Upper lobe of left lung (tissue), 6 donors: ENCODE data around the gene ASIC2. TPM values are rescaled to one million over a fixed set of nuclear protein-coding genes. Genes with fewer than 3 reads are reported as not detected.

ENCODE experiments used
- ATAC-seq, 2 donors: fragments of 200-7000 bp; cut with Tn5 transposase; one replicate each; pipeline ENCODE4 v1.9.1; 2022; ENCODE audit warnings: mild to moderate bottlenecking in 2 of 2, moderate library complexity in 2 of 2; ENCODE audit not compliant: low FRiP score in 2 of 2
- DNase-seq, 2 donors: peaks; one replicate each; pipeline ENCODE4 v3.0.0-alpha.2; 2019 to 2020
- H3K27ac ChIP-seq, 4 donors: fragments of 200-600 bp; sonication (generic); one replicate each; pipeline ENCODE4 v1.5.1; 2016 to 2019
- H3K27me3 ChIP-seq, 4 donors: fragments of 200-600 bp; sonication (generic); one replicate each; pipeline ENCODE4 v1.5.1; 2017 to 2019
- H3K36me3 ChIP-seq, 4 donors: fragments of 200-600 bp; sonication (generic); one replicate each; pipeline ENCODE4 v1.5.1; 2016 to 2019
- H3K4me1 ChIP-seq, 4 donors: fragments of 200-600 bp; sonication (generic); one replicate each; pipeline ENCODE4 v1.5.1; 2018 to 2019
- H3K4me3 ChIP-seq, 4 donors: fragments of 200-600 bp; sonication (generic); one replicate each; pipeline ENCODE4 v1.5.1; 2017 to 2019; ENCODE audit warnings: mild to moderate bottlenecking in 2 of 4, moderate library complexity in 1 of 4
- H3K9me3 ChIP-seq, 4 donors: fragments of 200-600 bp; sonication (generic); one replicate each; pipeline ENCODE4 v1.5.1; 2018 to 2019
- CTCF ChIP-seq, 6 experiments: fragments of 450-650 bp in 4 of 6; fragments of 200-600 bp in 2 of 6; sonication (generic) in 2 of 6; IDR thresholded peaks; one replicate each; pipeline ENCODE4 v1.5.1; 2016 to 2019; ENCODE audit warnings: antibody characterized with exemption in 6 of 6
- EP300 ChIP-seq, 4 donors: sonication (generic); formaldehyde crosslinking; IDR thresholded peaks; one replicate each; pipeline ENCODE4 v1.5.1; 2017; ENCODE audit warnings: antibody characterized with exemption in 4 of 4, control low read depth in 2 of 4
- POLR2A ChIP-seq, 4 donors: fragments of 450-650 bp; IDR thresholded peaks; one replicate each; pipeline ENCODE4 v1.5.1; 2016 to 2017; ENCODE audit warnings: antibody characterized with exemption in 4 of 4, mild to moderate bottlenecking in 2 of 4
- POLR2AphosphoS5 ChIP-seq, 2 donors: sonication (generic); formaldehyde crosslinking; IDR thresholded peaks; one replicate each; pipeline ENCODE4 v1.5.1; 2017; ENCODE audit warnings: antibody characterized with exemption in 2 of 2
- WGBS, 2 donors: methylation state at CpG; one replicate each; pipeline ENCODE4 v1.1.5; 2017 to 2018; 5-methylcytosine and 5-hydroxymethylcytosine counted together
- total RNA-seq, 6 donors: library from RNA; depleted of rRNA in 4 of 6; stranded (reverse); fragments of >200 nt in 4 of 6; gene quantifications; one replicate each; pipeline versions ENCODE4 v1.1.0 to v1.2.1, GENCODE V29; 2016 to 2021
- donor health status: DM: no; HTN: no; CAD: no; lungs with moderate emphysema.
- donor health status: DM: no; HTN: yes; CAD: no; lungs with severe emphysema.

The ASIC2 gene
- total RNA-seq, 6 donors from 2014 or later, result 0.17 TPM; not detected in 5

DNA sequence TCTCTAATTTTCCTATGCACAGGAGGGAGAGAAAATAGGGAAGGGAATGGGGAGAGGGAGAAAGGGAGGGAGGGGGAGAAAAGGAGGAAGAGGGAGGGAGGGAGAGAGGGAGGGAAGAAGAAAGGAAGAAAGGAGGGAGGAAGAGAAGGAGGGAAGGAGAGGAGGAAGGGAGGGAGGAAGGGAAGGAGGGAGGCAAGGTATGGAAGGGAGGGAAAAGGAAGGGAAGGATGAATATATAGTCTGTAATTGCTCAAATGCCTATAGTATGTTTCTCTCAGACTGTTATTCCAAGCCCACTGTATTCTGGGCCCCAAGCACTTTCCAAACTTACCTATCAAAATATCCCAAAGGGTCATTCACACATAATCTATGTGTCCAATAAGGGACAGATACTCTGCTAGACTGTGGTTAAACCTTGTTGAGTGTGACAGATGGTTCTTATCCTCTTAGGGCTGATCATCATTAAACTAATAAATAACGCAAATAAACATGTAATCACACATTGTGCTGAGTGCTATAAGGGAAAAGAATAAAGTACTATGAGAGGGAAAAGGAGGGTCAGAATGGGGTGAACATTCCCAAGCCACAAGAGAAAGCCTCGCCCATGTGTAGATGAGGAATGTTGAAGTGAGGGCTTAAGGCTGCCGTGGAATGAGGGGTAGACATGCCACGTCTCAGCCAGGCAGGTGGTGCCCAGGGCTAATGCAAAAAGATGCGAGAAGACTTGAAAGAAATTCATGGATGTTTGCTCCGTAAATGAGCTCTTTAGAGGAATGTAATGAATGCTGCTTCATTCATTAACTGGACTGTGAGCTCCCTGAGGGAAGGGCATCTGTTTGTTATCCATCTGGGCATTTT lies 30.6 kb downstream of the ASIC2 start:
- H3K27me3 ChIP-seq, result no peaks in the 10 kb centered on the region
- no peak for ATAC-seq
- 63 to 67% methylated on average over 6 of the region's 6 CpGs for WGBS, 2 donors

GRCh38 chr17:33261820-33262219 lies 31.3 kb downstream of the ASIC2 start:
- Histone ChIP-seq H3K4me3 (no peak overlapping the region), H3K9me3 (no peaks in the 10 kb centered on the region), H3K27me3 (no peaks in the 10 kb centered on the region), H3K27ac (no peak overlapping the region), H3K36me3 (no peaks in the 10 kb centered on the region), H3K4me1 (no peaks in the 10 kb centered on the region)
- WGBS, 2 donors, result 73 to 90% methylated on average over 7 to 10 of the region's 10 CpGs
- DNase-seq (peak in 1 of 2 donors; percentile 24), ATAC-seq (no peak)
- TF ChIP-seq POLR2A (IDR thresholded peaks at IDR 0.05), result no peak
- TF ChIP-seq EP300 (IDR thresholded peaks at IDR 0.05), result no peak
- no peak for TF ChIP-seq POLR2AphosphoS5 (IDR thresholded peaks at IDR 0.05)
- TF ChIP-seq CTCF (IDR thresholded peaks at IDR 0.05), result no peak

More for the DNA sequence above, 30.6 kb downstream of the ASIC2 start:
- TF ChIP-seq POLR2A (IDR thresholded peaks at IDR 0.05) (no peak), POLR2AphosphoS5 (IDR thresholded peaks at IDR 0.05) (no peak), EP300 (IDR thresholded peaks at IDR 0.05) (no peak), CTCF (IDR thresholded peaks at IDR 0.05) (no peak)
- Histone ChIP-seq H3K27ac (no peak overlapping the region), H3K9me3 (no peaks in the 10 kb centered on the region), H3K36me3 (no peaks in the 10 kb centered on the region), H3K4me1 (no peaks in the 10 kb centered on the region), H3K4me3 (no peak overlapping the region)
- no peak for DNase-seq

DNA sequence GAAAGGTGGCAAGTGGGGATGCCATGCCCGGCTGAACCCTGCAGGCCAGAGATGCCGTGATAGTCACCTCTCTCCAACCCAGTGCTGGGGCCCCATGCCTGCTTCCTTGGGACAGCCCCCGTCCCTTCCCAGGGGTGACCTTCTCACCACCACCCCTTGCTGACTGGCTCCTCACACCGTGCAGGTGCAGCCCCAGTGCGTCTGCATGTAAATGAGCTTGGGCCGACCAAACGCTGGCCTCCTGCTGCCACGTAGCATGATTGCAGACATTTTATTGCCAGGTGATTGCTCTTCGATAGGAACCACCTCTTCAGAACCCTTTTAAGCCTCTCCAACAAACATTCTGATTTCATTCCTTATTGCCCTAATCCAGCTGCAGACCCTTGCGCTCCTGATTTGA lies 32.5 kb downstream of the ASIC2 start:
- Histone ChIP-seq H3K27me3 (no peaks in the 10 kb centered on the region), H3K36me3 (no peaks in the 10 kb centered on the region), H3K9me3 (no peaks in the 10 kb centered on the region), H3K4me1 (no peaks in the 10 kb centered on the region), H3K4me3 (no peak overlapping the region), H3K27ac (no peak overlapping the region)
- peak in 1 of 2 donors; percentile 20 for DNase-seq
- WGBS, 2 donors, result 58 to 64% methylated on average over 6 to 10 of the region's 10 CpGs
- TF ChIP-seq EP300 (IDR thresholded peaks at IDR 0.05) (no peak), POLR2A (IDR thresholded peaks at IDR 0.05) (no peak), POLR2AphosphoS5 (IDR thresholded peaks at IDR 0.05) (no peak), CTCF (IDR thresholded peaks at IDR 0.05) (no peak)
- ATAC-seq, result no peak

GRCh38 chr17:33258296-33258695 lies 34.8 kb downstream of the ASIC2 start:
- 66 to 74% methylated on average over 3 of the region's 3 CpGs for WGBS, 2 donors
- ATAC-seq, result no peak
- no peaks in the 10 kb centered on the region for H3K9me3 ChIP-seq
- no peaks in the 10 kb centered on the region for H3K27me3 ChIP-seq
- H3K27ac ChIP-seq, result no peak overlapping the region
- H3K4me1 ChIP-seq, result no peaks in the 10 kb centered on the region
- H3K36me3 ChIP-seq, result no peaks in the 10 kb centered on the region
- TF ChIP-seq POLR2A (IDR thresholded peaks at IDR 0.05), result no peak
- TF ChIP-seq EP300 (IDR thresholded peaks at IDR 0.05), result no peak
- no peak for TF ChIP-seq POLR2AphosphoS5 (IDR thresholded peaks at IDR 0.05)
- no peak for TF ChIP-seq CTCF (IDR thresholded peaks at IDR 0.05)
- DNase-seq, result no peak
- no peak overlapping the region for H3K4me3 ChIP-seq

DNA sequence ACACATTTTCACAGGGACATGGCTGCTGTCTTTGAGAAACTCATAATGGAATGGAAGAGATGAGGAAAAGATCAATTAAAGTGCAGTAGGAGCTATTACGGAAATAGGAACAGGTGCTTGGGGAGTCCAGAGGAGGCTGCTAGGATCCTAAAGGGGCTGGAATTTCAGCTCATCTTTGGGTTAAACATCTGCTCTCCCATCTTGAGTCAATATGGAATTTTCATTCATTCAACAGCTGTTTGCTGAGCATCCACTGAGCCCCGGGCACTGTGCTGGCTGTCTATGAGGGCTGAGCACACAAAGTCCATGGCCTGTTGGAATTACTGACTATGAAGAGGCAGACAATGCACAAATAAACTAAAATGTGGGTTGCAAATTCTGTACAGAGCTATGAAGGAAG lies 47.9 kb downstream of the ASIC2 start:
- H3K4me3 ChIP-seq, result no peak overlapping the region
- H3K9me3 ChIP-seq, result no peaks in the 10 kb centered on the region
- H3K4me1 ChIP-seq, result no peaks in the 10 kb centered on the region
- H3K27me3 ChIP-seq, result no peaks in the 10 kb centered on the region
- H3K36me3 ChIP-seq, result no peaks in the 10 kb centered on the region
- WGBS, 2 donors, result 73 to 78% methylated on average over 2 of the region's 2 CpGs
- DNase-seq (no peak), ATAC-seq (no peak)
- no peak for TF ChIP-seq EP300 (IDR thresholded peaks at IDR 0.05)
- no peak for TF ChIP-seq POLR2AphosphoS5 (IDR thresholded peaks at IDR 0.05)
- no peak for TF ChIP-seq CTCF (IDR thresholded peaks at IDR 0.05)
- no peak for TF ChIP-seq POLR2A (IDR thresholded peaks at IDR 0.05)
- H3K27ac ChIP-seq, result no peak overlapping the region
